HG03558 (cell line): ENCODE measurements around the gene MLANA.

Experiments used
- ATAC-seq: cut with Tn5 transposase; IDR thresholded peaks from one replicate; pipeline ENCODE4 v1.9.1; 2021; ENCODE audit warnings: moderate number of reproducible peaks; ENCODE audit not compliant: unreplicated experiment; ENCODE audit errors: extremely low read depth

MLANA gene

GRCh38 chr9:5953743-5954707 is 63.3 kb downstream of the MLANA start:
- ATAC-seq, result no peak

- no peak for ATAC-seq
These were observed 66.5 kb downstream of the MLANA start for GRCh38 chr9:5957166-5957565.

GRCh38 chr9:5958273-5958672 is 67.6 kb downstream of the MLANA start:
- ATAC-seq, result no peak
